RWPE1 (cell line): ENCODE measurements around the gene LYSMD1.

ENCODE experiments used
- CTCF ChIA-PET: fragments of 350-600 bp; sonication (Branson Sonifier 250); formaldehyde crosslinking; extraction: SDS; loops from one replicate; lab custom pipeline; 2021; lab: Yijun Ruan, JAX
- POLR2A ChIA-PET: fragments of 400-600 bp; formaldehyde crosslinking; extraction: SDS; loops from one replicate; lab custom pipeline; 2020; ENCODE audit warnings: antibody characterized with exemption; ENCODE audit not compliant: low non-redundant PET; lab: Yijun Ruan, JAX
- DNase-seq: peaks from one replicate; pipeline ENCODE4 v3.0.0; 2012; ENCODE audit warnings: low spot score
- H3K27ac ChIP-seq: fragments of 450-650 bp; 2 replicates; pipeline ENCODE4 v1.5.1; 2017
- CTCF ChIP-seq: fragments of 450-650 bp; conservative IDR thresholded peaks from 2 replicates; pipeline ENCODE4 v1.5.1; 2017; ENCODE audit warnings: low read depth, mild to moderate bottlenecking

Gene LYSMD1

GRCh38 chr1:151156515-151156819 lies 9.2 kb downstream of the LYSMD1 start, which contains the start of gene TNFAIP8L2:
TSS of gene TNFAIP8L2 (plus strand) at chr1:151156649. CDS start at chr1:151158698, 2,049 bp downstream.
- H3K27ac ChIP-seq, result peak within 1 kb of the TSS; percentile 15
- CTCF ChIA-PET, result interaction anchor here (0.6 to 1.2 kb wide), 3 partner anchors 55 to 59 kb away, joined by 3 to 7 read pairs (median 6); no protein-coding TSS in a partner anchor
- POLR2A ChIA-PET, result interaction anchor here (0.5 to 0.6 kb wide), 2 partner anchors 60 to 107 kb away, joined by 4 to 5 read pairs; no protein-coding TSS in a partner anchor
- TF ChIP-seq CTCF, result no peak
- DNase-seq, result no peak

DNA sequence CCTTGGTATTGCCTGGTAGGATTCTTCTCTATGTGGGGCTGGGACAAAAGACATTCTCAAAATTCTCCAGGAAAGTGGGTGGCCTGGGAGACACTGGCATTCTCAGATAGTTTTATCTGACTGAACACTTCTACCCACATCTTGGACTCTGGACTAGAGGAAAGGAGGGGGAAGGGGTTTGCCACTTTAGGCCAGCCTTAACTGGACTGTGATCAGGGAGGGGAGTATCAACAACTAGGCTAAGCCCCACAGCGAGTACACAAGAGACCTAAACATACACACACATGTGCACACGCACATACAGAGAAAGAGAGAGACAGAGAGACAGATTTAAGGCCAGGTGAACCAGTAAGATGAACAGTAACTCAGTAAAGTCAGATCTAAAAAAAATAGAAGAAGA lies 18.0 kb downstream of the LYSMD1 start:
- CTCF ChIA-PET, result interaction anchor here (0.9 kb wide), 1 partner anchor 8 kb away, joined by 3 read pairs; no protein-coding TSS in a partner anchor
- DNase-seq, result no peak
- H3K27ac ChIP-seq, result no peak overlapping the region
- TF ChIP-seq CTCF, result no peak
- POLR2A ChIA-PET, result no interaction called here

DNA sequence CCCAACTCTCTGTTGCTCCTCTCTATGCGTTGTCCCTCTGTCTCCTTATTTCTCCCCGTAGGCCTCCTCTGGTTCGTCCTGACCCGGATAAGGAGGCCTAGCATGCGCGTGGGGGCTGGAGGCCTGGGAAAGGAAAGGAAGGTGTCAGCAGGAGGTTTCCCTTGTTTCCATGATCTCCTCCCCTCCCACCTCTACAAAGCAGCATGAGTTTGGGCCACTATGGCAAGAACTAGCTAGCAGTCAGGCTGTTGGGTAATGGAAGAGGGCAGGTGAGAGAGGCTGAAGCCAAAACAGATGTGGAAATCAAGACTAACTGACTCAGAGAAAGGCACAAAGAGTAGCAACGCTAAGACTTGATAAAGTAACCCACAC lies 18.6 kb downstream of the LYSMD1 start:
- TF ChIP-seq CTCF, result no peak
- peak overlapping the region; percentile 77 for H3K27ac ChIP-seq
- ChIA-PET POLR2A (no interaction called here), CTCF (interaction anchor here (0.6 to 0.9 kb wide), 2 partner anchors 9 to 81 kb away, joined by 3 read pairs; no protein-coding TSS in a partner anchor)
- no peak for DNase-seq

GRCh38 chr1:151146412-151147131 lies 19.1 kb downstream of the LYSMD1 start, which contains the start of gene SEMA6C:
TSS of gene SEMA6C (minus strand) at chr1:151146631. CDS start at chr1:151142621, 4,010 bp downstream.
- ChIA-PET POLR2A (no interaction called here), CTCF (interaction anchor here (0.6 to 0.9 kb wide), 2 partner anchors 9 to 81 kb away, joined by 3 read pairs; no protein-coding TSS in a partner anchor)
- H3K27ac ChIP-seq, result peak within 1 kb of the TSS; percentile 77
- peak; percentile 86 for DNase-seq
- no peak for TF ChIP-seq CTCF

DNA sequence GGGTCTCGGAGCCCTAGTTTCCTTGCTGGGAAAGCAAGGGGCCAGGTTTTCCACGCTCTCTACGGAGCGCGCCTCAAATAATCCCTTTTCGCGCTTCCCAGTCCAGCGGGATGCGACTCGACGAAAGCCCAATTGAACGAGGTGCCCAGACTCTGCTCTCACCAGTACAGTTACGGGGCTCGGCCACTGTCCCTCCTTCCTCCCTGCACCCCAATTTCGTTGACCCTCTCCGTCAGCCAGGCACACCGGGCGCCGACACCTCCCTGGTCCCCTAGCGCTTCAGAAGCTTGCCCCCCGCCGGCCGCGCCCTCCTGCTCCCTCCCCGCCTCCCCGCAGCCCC lies 19.7 kb downstream of the LYSMD1 start:
- CTCF ChIA-PET, result no interaction called here
- DNase-seq, result no peak
- H3K27ac ChIP-seq, result peak overlapping the region; percentile 77
- POLR2A ChIA-PET, result no interaction called here
- no peak for TF ChIP-seq CTCF

GRCh38 chr1:151145304-151146071 lies 20.2 kb downstream of the LYSMD1 start:
- CTCF ChIA-PET, result interaction anchor here (1.0 kb wide), 1 partner anchor 11 kb away, joined by 4 read pairs; no protein-coding TSS in a partner anchor
- POLR2A ChIA-PET, result no interaction called here
- TF ChIP-seq CTCF, result no peak
- H3K27ac ChIP-seq, result no peak overlapping the region
- DNase-seq, result no peak
